ENCODE results near the gene GADD45A.
A peak's percentile ranks its signal among the peaks of the same experiment; 100 is the strongest.

The GADD45A gene

GRCh38 chr1:67672260-67672803 is 12.7 kb upstream of the GADD45A start:
- DNase-seq: no peak

- no peak for DNase-seq
Measured at GRCh38 chr1:67673468-67674201, 11.4 kb upstream of the GADD45A start.

- no peak for DNase-seq
Measured at GRCh38 chr1:67674260-67675011, 10.6 kb upstream of the GADD45A start.

- DNase-seq: no peak
Measured at GRCh38 chr1:67675800-67676199, 9.2 kb upstream of the GADD45A start.

GRCh38 chr1:67676287-67676686 is 8.7 kb upstream of the GADD45A start:
- no peak for DNase-seq

- no peak for DNase-seq
Measured at GRCh38 chr1:67676946-67677345, 8.1 kb upstream of the GADD45A start.

- no peak for DNase-seq
Measured at GRCh38 chr1:67677408-67677807, 7.6 kb upstream of the GADD45A start.

- DNase-seq: peak; percentile 48
Measured at GRCh38 chr1:67677930-67678329, 7.1 kb upstream of the GADD45A start.

GRCh38 chr1:67679691-67680090 is 5.3 kb upstream of the GADD45A start:
- peak; percentile 92 for DNase-seq

GRCh38 chr1:67680486-67680885 is 4.5 kb upstream of the GADD45A start:
- DNase-seq: no peak

- DNase-seq: peak; percentile 96
Measured at GRCh38 chr1:67682659-67683197, 2.3 kb upstream of the GADD45A start.

GRCh38 chr1:67683316-67683715 is 1.7 kb upstream of the GADD45A start:
- peak; percentile 78 for DNase-seq

GRCh38 chr1:67683766-67684525 is 1.1 kb upstream of the GADD45A start:
- DNase-seq: peak; percentile 75

GRCh38 chr1:67684526-67685066 is 405 bp upstream of the GADD45A start:
- no peak for DNase-seq

- peak; percentile 50 for DNase-seq
Measured at GRCh38 chr1:67685558-67686266, 711 bp downstream of the GADD45A start.

- DNase-seq: peak; percentile 97
Measured at GRCh38 chr1:67686267-67687197, 1.5 kb downstream of the GADD45A start.

- no peak for DNase-seq
Measured at GRCh38 chr1:67687198-67687545, 2.2 kb downstream of the GADD45A start.

- peak; percentile 70 for DNase-seq
Measured at GRCh38 chr1:67687649-67688048, 2.6 kb downstream of the GADD45A start.

GRCh38 chr1:67688526-67689219 is 3.7 kb downstream of the GADD45A start:
- no peak for DNase-seq

- no peak for DNase-seq
Measured at GRCh38 chr1:67689267-67690017, 4.4 kb downstream of the GADD45A start.
